HG03571 (cell line): ENCODE measurements around the gene SLC8A1.

Source experiments
- ATAC-seq: cut with Tn5 transposase; IDR thresholded peaks from one replicate; pipeline ENCODE4 v1.9.1; 2021; ENCODE audit not compliant: unreplicated experiment

The SLC8A1 gene

DNA sequence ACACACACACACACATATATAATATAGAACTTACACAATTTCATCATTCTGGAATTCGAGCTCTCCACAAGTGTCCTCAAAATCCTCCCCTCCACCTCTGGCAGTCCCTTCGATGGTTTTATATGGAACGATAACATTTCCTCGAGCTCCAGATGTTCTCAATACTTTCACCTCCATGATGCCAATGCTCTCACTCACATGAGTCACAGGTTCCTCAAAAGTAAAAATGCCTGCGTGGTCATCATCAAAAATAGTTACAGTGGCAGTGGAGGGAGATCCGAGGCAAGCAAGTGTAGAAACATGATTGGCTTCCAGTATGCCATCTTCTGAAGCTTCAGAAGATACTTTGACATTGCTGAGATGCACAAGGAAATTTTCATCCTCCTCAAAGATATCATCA is 23.5 kb downstream of the SLC8A1 start:
- ATAC-seq: no peak

DNA sequence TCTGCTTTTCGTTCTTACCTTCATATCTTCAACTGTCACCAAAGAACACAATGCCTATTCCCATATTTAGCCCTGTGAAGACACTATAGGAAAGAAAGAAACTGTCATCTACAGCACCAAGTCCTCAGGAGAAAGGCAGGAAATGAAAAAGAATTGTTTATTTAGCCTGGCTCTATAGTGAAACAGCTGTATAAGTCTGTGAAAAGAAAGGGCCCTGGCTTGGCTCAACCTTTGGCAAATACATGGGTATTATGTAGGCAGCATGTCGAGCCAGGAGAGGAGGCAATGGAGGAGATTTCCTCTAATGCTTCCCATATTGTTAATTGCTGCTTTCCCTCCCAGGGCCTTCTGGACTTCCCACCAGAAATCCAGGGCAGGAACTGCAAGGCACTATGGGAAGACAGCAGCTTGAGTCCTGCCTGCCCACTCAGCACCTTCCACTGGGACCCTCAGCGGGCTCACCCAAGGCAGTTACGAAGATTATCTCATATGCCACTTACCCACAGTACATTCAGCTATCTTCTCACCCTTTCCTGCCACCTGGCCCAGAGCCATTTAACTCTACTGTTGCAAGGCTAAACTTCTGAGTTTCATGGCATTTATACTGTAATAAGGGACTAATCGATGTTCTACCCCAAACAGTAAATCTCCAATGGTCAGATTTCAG is 30.1 kb downstream of the SLC8A1 start:
- no peak for ATAC-seq

DNA sequence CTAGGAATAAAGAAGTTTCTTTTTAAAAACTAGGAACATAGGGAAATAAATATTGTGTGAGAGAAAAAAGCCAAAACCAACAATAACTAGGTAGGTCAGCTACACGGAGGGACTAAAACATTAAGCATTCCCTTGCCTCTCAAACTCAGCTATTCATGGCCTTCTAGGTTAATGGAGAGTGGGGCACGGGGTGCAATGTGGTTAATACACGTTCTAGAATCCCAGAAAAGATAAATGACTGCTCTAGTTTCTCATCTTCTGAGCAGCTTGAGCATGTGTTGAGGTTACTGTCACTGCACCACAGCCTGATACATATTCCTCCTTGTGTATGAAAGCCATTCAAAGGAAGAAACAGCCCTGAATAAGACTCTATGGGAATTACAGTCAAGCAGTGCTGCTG is 31.4 kb downstream of the SLC8A1 start:
- ATAC-seq: no peak

DNA sequence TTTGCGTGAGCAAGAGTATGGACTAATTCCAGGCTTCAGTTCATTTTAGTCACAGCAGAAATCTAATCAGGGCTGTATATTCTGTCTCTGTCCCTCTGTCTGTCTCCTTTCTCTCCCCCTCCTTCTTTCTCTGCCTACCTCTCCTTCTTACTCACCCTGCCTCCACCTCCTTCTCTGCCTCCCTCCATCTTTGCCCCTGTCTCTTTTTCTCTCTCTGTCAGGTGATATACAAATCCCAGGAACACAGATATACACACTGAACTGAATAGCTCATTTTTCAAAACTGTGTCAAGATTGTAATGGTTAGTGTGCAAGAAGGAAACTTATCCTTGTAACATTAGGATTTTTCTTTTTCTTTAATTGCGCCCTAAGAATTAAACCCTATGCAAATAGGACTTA is 32.5 kb downstream of the SLC8A1 start:
- ATAC-seq: no peak

DNA sequence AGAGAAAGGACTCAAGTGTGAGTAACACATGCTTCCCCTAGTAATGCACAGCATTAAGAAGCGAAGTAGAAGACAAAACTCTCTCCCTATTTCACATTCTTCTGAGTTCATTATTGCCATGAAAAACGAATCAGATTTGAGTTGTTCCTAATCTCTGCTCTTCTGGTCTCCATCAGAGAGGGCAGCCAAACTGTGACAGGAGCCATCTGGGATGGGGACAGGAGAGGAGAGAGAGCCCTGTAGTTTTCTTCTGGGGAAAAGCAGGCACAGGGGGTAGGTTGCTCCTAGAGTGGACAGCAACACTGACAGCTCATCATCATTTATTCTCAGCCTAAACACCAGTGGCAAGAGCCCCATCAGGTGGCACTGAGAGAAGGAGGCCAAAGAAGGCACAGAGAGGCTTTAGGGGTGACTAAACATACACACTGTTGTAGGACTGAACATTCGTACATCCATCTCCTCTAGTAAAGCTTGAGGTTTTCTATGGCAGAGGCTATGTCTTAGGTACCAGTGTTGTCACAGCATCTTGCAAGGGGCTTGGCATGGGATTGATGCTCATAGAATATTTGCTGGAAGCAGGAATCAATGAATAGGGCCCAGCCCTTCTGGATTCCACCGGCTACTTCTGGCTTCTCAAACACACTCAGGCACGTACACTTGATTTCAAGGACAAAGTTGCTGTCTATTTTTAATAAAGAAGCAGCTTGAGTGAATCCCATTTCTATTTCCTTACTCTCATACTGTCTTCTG is 33.1 kb downstream of the SLC8A1 start:
- ATAC-seq: no peak

DNA sequence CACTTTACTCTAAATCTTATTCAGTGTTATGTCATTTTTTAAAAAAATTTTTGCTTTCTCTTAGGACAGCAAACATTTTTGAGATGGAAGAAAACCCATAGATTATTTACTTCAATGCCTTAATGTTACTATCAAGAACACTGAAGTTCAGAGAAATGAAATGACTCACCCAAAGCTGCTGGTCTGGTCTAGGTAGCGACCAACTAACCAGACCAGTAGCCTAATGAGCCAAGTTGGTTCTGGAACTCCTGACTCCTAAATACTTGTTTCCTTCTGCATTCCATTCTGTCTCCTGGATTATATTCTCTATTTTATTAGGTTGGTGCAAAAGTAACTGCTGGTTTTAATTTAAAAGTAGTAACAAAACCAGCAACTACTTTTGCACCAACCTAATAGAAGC is 35.4 kb downstream of the SLC8A1 start:
- no peak for ATAC-seq

DNA sequence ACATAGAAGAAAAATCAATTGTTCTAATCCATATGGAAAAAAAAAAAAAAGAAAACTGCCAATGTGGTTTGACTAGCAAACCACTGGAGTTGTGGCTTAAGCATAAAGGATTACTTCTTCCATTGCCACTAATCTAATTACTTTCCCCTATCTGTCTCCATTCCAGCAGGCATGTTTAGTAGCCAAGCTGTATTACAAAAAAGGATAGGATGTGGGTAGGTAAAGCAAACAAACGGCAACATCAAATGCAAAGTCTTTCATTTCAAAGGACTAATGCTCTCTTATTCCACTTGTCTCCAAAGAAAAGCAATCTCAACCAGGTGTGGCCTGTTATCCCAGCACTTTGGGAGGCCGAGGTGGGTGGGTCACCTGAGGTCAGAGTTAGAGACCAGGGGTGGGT is 36.5 kb downstream of the SLC8A1 start:
- ATAC-seq: no peak

DNA sequence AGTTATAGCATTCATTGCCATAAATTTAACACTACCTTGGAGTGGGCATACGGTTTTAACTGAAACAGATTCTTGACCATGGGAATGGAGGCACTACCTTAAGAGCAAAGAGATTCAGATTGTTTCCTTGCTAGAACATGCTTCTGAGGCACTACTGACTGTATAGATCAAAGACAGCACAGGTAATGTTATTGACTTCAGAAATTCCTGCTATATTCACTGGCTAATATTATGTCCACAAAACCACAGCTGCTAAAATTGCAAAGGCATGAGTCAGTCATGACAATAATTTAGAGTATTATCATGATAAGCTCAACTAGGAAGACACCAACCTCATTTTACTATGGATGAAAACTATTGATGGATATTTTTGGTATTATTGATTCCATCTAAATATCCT is 39.4 kb downstream of the SLC8A1 start:
- ATAC-seq: no peak

DNA sequence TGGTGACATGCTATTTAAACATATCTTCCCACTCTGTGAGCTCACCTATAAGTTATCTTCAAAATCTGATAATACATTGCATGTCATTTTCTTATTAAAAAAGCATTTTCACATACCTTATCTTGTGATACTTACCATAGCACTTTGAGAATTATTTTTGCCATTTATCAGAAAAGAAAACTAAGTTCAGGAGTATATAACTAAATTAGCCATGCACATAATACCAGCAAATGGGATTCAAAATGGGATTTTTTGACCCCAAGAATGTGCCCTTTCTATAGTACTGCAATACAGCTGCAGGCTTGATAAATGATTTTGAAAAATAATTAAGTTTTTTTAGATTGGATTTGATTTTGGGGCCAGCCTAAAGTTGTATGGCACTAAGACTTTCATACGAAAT is 41.2 kb downstream of the SLC8A1 start:
- no peak for ATAC-seq

DNA sequence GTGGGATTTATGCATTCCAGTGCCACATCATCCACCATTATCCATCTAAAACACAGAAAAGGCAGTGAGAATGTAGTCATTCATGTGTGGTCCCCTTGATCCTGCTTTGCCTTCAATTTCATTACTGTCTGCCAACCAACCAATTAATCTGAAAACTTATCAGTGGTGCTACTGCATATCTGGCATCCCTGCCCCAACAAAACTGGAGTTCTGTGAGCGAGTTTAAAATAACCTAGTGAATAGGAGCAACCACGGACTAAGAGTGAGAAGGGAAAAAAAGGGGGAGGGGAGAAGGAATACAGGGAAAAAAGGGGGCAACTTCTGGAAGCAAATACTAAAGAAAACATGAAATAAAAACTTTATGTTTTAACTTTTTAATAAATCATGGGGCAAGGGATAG is 42.2 kb downstream of the SLC8A1 start:
- no peak for ATAC-seq

DNA sequence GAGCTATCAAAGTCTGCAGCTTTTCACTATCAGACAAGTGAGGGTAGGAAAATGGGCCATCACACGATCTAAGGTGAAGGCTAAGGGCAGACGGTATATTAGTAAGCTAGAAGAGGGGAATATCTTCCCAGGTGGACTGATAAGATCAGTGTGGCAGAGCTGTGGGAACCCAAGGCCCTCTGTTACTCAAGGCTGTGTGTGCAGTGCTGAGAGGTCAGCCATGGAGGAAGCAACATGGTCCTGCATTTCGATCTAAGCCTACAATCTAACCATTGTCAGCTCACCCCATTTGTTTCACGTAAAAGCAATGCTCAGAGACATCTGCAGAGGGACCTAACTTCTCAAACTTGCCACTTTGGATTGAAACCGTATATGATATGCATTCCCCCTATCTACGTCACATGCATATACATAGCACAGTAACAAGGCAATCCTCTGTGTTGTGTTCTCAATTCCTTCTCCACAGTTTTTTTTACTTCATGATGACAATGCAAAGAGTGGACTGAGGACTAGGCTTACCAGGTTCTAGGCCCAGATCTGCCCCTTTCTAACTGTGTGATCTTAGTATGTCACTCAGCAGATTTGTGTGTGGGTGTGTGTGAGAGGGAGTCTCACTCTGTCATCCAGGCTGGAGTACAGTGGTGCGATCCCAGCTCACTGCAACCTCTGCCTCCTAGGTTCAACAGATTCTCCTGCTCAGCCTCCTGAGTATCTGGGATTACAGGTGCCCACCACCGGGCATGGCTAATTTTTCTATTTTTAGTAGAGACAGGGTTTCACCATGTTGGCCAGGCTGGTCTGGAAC is 45.2 kb downstream of the SLC8A1 start:
- ATAC-seq: no peak

DNA sequence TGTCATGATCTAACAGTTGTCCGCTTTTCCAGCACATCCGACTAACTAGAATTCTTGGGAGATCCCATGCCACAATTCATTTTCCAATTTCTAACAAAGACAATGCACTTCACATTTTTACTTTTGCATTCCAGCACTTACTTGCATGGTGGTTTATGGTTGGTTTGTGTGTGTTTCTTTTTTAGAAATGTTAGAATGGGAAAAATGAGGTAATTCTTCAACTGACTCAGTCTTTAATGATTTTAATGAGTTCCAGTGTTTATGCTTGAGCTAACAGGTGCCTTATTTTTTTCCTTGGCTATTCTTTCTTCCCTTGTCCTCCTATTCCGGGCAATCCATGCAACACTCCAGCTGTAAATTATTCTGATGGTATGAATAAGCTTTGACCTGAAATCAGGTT is 46.4 kb downstream of the SLC8A1 start:
- ATAC-seq: no peak

DNA sequence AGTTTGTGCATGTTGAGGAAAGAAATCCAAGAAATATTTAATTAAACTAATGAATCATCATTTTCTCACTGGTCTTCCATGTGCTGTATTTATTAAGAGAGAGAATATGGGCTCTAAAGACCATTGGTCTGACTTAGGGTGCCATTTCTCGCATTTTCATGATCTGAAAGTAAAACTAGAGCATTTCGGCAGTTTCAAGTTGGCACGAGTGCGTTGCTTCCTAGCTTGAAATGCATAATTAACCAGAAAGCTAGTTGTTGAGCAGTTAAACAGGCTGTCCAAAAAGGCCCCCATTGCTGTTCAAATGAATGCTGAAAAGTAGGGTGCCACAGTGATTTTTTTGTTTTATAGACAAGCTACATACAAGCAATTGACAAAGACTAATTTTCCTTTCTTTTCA is 47.4 kb downstream of the SLC8A1 start:
- ATAC-seq: no peak

DNA sequence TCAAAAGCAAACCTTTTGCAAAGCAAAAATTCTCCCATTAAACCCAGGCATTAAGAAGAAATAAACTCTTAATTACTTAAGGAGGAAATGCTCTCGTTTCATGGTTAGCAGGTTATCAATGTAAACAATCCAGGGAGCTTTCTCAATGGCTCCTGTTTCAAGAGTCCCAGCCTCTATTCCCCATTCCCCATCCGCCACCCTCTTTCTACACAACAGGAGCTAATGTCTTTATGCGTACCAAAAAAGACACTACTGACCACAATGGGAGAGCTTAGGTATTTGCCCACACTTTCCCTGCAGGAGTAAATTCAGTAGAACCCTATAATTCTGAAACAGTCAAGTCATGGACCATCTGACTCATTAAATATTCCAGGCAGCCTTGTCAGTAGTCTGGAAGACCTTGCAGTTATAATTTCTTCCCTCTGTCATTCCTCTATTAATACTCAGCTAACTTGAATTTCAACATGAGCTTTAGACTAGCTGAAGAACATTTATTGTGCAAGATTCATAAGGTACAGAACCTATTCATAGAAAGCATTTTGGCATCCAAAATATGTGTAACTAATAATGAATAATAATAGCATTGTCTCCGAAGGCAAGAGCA is 48.6 kb downstream of the SLC8A1 start:
- no peak for ATAC-seq

DNA sequence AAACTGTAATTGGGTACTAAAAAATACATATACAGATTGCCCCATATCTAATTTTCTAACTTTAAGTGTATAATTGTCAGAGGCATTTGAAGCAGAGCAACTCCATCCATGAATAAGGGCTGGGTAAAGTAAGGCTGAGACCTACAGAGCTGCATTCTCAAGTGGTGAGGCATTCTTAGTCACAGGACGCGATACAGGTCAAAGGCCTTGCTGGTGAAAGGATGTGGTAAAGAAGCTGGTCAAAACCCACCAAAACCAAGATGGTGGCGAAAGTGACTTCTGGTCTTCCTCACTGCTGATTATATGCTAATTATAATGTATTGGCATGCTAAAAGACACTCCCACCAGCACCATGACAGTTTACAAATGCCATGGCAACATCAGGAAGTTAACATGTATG is 50.0 kb downstream of the SLC8A1 start:
- ATAC-seq: no peak

DNA sequence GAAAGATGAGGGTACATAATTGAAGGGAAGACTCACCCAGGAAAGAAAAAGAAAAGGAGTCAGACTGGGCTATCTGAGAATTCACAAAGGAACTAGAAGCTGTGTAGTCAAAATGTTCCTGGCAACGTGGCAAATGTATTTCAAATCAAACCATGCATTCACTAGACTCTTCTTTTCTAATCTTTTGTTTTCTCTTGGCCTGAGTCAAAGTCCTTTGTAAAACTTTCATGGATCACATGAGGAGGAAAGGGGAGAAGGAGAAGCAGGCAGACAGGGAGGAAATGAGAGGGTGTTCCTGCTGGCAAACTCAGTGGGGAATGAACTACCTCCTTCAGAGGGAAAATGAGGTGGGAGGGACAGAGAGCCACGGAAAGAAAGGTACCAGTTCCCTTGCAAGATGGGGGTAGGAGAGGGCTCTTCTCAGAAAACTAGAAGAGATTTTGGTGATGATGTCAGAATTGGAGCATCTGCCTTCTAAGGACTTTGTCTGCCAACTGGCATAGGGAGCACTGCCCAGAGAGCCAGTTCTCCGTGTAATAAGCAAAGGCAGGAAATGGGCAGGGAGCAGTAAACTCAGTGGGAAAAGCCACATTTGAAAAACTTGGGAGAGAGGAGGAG is 51.4 kb downstream of the SLC8A1 start:
- no peak for ATAC-seq

DNA sequence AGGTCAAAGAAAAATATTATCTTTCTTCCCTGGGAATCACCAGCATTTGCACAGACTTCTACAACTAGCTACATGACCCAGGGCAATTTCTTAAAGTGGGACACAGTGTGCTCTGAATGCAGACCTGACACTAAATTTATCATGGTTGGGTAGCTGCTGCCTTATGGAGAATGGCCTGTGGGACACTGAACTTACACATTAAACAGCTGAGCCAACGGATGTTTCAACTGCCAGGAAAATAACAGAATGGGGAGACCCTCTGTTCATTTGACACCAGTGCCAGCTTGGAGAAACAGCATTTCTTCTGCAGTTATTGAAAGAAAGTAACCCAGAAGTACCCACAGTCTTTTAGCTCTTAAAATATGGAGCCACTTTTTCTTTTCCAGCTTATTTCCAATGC is 54.1 kb downstream of the SLC8A1 start:
- no peak for ATAC-seq

DNA sequence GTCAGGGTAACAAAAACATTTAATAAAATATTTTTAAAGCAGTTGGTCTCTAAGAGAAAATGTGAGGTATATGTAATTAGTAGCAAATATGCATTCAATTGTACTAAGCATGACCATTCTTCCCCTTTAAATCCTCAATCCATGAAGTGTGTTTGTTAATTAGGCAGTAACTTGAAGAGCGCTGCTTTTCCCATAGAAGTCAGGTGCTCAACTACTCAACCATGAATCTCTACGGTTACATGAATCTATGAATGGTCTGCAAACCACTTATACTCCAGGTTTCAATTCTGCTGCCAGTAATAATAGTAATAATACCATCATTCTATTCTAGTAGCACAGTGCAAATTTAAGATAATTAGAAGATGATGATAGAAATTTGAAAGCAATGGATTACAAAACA is 55.8 kb downstream of the SLC8A1 start:
- no peak for ATAC-seq

DNA sequence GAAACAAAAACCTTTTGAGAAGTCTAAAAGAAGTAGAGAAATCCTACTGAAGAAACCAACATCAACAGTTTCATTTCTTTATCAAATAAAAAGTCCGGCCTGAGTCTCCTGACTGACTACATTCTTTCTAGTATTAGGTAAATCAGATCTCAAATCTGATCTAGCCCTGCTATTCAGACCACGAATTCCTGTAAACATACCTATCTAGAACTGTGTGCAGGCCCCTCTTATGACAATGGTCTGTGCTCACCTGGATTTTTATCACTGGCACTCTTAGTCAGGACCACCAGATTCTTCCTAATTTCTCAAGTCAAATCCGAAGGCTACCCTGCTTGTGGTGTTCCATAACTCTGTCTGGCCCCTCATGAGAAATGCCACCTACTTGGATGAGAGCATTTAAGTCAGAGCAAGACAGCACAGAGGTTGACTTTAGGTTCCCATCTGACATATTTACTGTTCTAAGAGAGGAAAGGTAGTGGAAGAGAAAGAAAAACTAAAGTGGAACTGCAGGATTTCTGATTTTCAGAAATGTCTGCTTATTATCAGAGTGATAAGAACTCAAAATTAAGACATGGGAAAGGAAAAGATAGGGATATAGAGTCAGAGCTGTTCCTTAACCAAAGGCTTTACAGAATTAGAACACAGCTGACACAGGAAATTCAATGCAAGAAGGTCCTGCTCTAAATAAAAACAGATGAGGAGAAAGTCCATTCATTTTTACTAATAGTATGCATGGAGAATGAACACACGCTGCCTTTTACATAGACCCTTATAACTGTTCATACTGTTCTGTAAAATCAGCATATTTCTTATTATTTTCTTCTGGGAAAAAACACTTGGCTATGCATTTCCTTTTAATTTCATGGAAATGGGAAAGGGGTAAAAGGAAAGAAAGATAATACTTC is 56.5 kb downstream of the SLC8A1 start:
- no peak for ATAC-seq

DNA sequence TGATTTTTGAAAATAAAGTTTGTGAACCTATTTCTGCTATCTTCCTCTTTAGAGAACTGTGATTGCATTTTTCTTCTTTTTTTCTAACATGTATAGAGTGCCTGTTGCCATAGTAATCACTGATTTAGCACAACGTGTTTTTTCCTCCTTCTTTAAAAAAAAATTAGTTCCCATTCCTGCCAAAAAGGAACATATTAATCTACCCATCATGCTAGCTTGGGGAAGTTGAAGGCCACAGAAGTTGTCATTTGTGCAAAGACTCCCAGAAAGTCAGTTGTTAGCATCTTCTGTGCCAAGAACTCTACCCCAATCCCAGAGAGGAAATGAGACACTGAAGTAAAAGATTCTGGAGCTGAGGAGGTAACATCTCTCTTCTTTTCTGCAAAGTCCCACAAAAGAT is 57.3 kb downstream of the SLC8A1 start:
- no peak for ATAC-seq
